Ectodermal cell (in vitro differentiated cells): Measurements from ENCODE around the gene MPPED1.

Experiments used
- H3K27ac ChIP-seq: 2 replicates; pipeline ENCODE4 v1.7.0; 2013; ENCODE audit warnings: mild to moderate bottlenecking, low read depth, low read length; ENCODE audit not compliant: insufficient read depth, poor library complexity, severe bottlenecking
- H3K27me3 ChIP-seq: 2 replicates; pipeline ENCODE4 v1.7.0; 2013; ENCODE audit warnings: mild to moderate bottlenecking, low read length; ENCODE audit not compliant: insufficient read depth, control insufficient read depth, poor library complexity, severe bottlenecking
- H3K36me3 ChIP-seq: one replicate; pipeline ENCODE4 v1.7.0; 2013; ENCODE audit warnings: low read length; ENCODE audit not compliant: control insufficient read depth, insufficient read depth
- H3K4me1 ChIP-seq: one replicate; pipeline ENCODE4 v1.7.0; 2013; ENCODE audit warnings: low read length; ENCODE audit not compliant: control insufficient read depth, insufficient read depth
- H3K4me3 ChIP-seq: 2 replicates; pipeline ENCODE4 v1.7.0; 2013; ENCODE audit warnings: low read depth, low read length, control low read depth; ENCODE audit not compliant: insufficient read depth
- H3K9me3 ChIP-seq: 2 replicates; pipeline ENCODE4 v1.7.0; 2013; ENCODE audit warnings: mild to moderate bottlenecking, low read length, moderate library complexity; ENCODE audit not compliant: control insufficient read depth
- WGBS, 2 experiments: methylation state at CpG; one replicate each; pipeline ENCODE4 v1.1.7; 2013; ENCODE audit warnings: missing lambda C conversion rate in 2 of 2; 5-methylcytosine and 5-hydroxymethylcytosine counted together

The MPPED1 gene

GRCh38 chr22:43464809-43465208 is 53.0 kb downstream of the MPPED1 start:
- no peaks in the 10 kb centered on the region for H3K27me3 ChIP-seq
- H3K27ac ChIP-seq: no peak overlapping the region
- no peaks in the 10 kb centered on the region for H3K36me3 ChIP-seq
- H3K4me1 ChIP-seq: no peaks in the 10 kb centered on the region
- 87 to 90% methylated on average over 8 of the region's 8 CpGs for WGBS, 2 experiments
- no peak overlapping the region for H3K4me3 ChIP-seq
- H3K9me3 ChIP-seq: no peaks in the 10 kb centered on the region

DNA sequence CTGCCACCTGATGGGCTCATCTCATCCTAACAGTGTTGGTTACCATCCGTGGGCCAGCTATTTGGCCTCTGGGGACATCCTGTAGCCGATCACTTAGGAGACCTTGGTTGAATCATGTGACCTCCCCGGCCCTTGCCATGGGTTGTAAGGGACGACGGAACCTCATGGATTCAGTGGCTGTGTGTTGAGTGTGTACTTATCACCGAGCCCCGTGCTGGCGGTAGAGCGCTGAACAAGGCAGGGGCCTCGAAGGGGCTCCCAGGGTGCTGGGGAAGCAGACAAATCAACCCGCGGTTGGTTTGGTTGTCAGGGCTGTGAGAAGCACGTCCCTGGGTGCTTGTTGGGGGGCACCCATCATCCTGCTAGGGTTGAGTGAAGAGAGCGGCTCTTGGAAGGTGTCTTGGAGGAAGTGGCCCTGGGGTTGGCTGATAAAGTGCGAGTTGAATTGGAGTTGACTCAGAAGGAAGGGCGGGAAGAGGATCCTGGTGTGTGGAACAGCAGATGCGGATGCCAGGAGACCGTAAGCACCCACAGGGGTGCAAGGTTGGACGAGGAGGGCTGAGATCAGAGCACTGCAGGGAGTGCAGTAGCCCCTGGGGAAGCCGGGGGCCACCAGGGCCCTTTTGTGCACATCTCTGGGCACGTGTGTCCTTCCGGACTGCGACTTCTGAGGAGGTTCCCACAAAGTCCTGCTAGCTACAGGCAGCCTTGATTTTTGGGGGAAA is 53.6 kb downstream of the MPPED1 start:
- Histone ChIP-seq H3K4me1 (no peaks in the 10 kb centered on the region), H3K27me3 (no peaks in the 10 kb centered on the region), H3K9me3 (no peaks in the 10 kb centered on the region), H3K36me3 (no peaks in the 10 kb centered on the region), H3K27ac (no peak overlapping the region), H3K4me3 (no peak overlapping the region)
- WGBS, 2 experiments: 91 to 92% methylated on average over 23 of the region's 23 CpGs

GRCh38 chr22:43466710-43467109 is 54.9 kb downstream of the MPPED1 start:
- no peaks in the 10 kb centered on the region for H3K9me3 ChIP-seq
- no peaks in the 10 kb centered on the region for H3K36me3 ChIP-seq
- no peaks in the 10 kb centered on the region for H3K27me3 ChIP-seq
- WGBS, 2 experiments: 93 to 94% methylated on average over 7 of the region's 7 CpGs
- no peak overlapping the region for H3K4me3 ChIP-seq
- no peak overlapping the region for H3K27ac ChIP-seq
- H3K4me1 ChIP-seq: no peaks in the 10 kb centered on the region

GRCh38 chr22:43467216-43467940 is 55.6 kb downstream of the MPPED1 start:
- H3K9me3 ChIP-seq: no peaks in the 10 kb centered on the region
- no peak overlapping the region for H3K27ac ChIP-seq
- no peak overlapping the region for H3K4me3 ChIP-seq
- no peaks in the 10 kb centered on the region for H3K27me3 ChIP-seq
- 91 to 92% methylated on average over 21 of the region's 21 CpGs for WGBS, 2 experiments
- H3K4me1 ChIP-seq: no peaks in the 10 kb centered on the region
- H3K36me3 ChIP-seq: no peaks in the 10 kb centered on the region

GRCh38 chr22:43470253-43470652 is 58.4 kb downstream of the MPPED1 start:
- no peak overlapping the region for H3K27ac ChIP-seq
- no peaks in the 10 kb centered on the region for H3K9me3 ChIP-seq
- H3K4me1 ChIP-seq: no peaks in the 10 kb centered on the region
- H3K4me3 ChIP-seq: no peak overlapping the region
- H3K36me3 ChIP-seq: no peaks in the 10 kb centered on the region
- no peaks in the 10 kb centered on the region for H3K27me3 ChIP-seq
- WGBS, 2 experiments: 91 to 95% methylated on average over 3 of the region's 3 CpGs

- no peaks in the 10 kb centered on the region for H3K9me3 ChIP-seq
- no peak overlapping the region for H3K4me3 ChIP-seq
Measured at GRCh38 chr22:43470941-43471585, 59.2 kb downstream of the MPPED1 start.

DNA sequence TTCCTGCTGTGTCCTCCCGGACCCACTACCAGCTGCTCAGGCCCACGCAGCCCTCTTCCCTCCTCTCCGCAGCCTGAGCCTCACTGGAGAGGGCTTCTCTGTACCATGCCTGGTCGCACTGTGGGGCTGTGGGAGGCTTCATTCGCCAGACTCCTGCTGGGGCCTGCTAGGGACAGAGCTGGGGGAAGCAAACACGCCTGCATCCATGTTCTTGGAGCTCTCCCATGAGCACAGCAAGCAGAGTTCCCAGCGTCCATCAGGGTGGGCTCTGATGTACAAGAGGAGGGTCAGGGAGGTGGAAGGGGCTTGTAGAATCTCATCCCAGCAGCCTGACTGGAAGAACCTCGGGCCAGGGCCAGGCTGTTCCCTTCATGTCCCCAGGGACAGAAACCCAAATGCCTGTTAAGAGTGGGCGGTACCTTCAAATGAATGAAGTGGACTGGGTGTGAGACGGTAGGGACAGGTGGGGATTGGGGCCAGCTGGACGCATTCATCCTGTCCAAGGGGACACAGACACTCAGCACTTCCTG is 59.9 kb downstream of the MPPED1 start:
- no peaks in the 10 kb centered on the region for H3K27me3 ChIP-seq
- no peaks in the 10 kb centered on the region for H3K4me1 ChIP-seq
- 89% methylated on average over 11 of the region's 11 CpGs for WGBS, 2 experiments
- no peaks in the 10 kb centered on the region for H3K9me3 ChIP-seq
- H3K4me3 ChIP-seq: no peak overlapping the region
- H3K27ac ChIP-seq: no peak overlapping the region
- no peaks in the 10 kb centered on the region for H3K36me3 ChIP-seq

More at GRCh38 chr22:43470941-43471585, 59.2 kb downstream of the MPPED1 start:
- H3K36me3 ChIP-seq: no peaks in the 10 kb centered on the region
- H3K27me3 ChIP-seq: no peaks in the 10 kb centered on the region
- no peak overlapping the region for H3K27ac ChIP-seq
- H3K4me1 ChIP-seq: no peaks in the 10 kb centered on the region
- 91 to 92% methylated on average over 10 of the region's 10 CpGs for WGBS, 2 experiments

GRCh38 chr22:43473031-43473430 is 61.2 kb downstream of the MPPED1 start:
- no peak overlapping the region for H3K4me3 ChIP-seq
- H3K27ac ChIP-seq: no peak overlapping the region
- H3K36me3 ChIP-seq: no peaks in the 10 kb centered on the region
- H3K9me3 ChIP-seq: no peaks in the 10 kb centered on the region
- 90 to 93% methylated on average over 8 of the region's 8 CpGs for WGBS, 2 experiments
- no peaks in the 10 kb centered on the region for H3K27me3 ChIP-seq
- no peaks in the 10 kb centered on the region for H3K4me1 ChIP-seq

- Histone ChIP-seq H3K36me3 (no peaks in the 10 kb centered on the region), H3K27me3 (no peaks in the 10 kb centered on the region), H3K27ac (no peak overlapping the region), H3K9me3 (no peaks in the 10 kb centered on the region), H3K4me1 (no peaks in the 10 kb centered on the region), H3K4me3 (no peak overlapping the region)
- WGBS, 2 experiments: 84 to 87% methylated on average over 9 of the region's 9 CpGs
Measured at GRCh38 chr22:43473441-43473840, 61.6 kb downstream of the MPPED1 start.
